Tibial nerve (tissue), 3 donors: ENCODE data around the gene NT5C.
"Not testable (repeated sequence)": the region's sequence is repeated elsewhere in the genome, so short reads cannot be mapped to it uniquely, and the experiment has no call there.

Experiments used
- CTCF ChIP-seq, 5 experiments: fragments of 200-600 bp in 3 of 5; fragments of 450-650 bp in 2 of 5; sonication (generic) in 3 of 5; IDR thresholded peaks; one replicate each; pipeline ENCODE4 v1.5.1; 2016 to 2019; ENCODE audit warnings: antibody characterized with exemption in 5 of 5, mild to moderate bottlenecking in 3 of 5, moderate library complexity in 2 of 5
- POLR2A ChIP-seq, 2 donors: fragments of 450-650 bp; IDR thresholded peaks; one replicate each; pipeline ENCODE4 v1.6.1; 2017; ENCODE audit warnings: antibody characterized with exemption in 2 of 2, mild to moderate bottlenecking in 2 of 2, moderate library complexity in 2 of 2

- TF ChIP-seq CTCF, POLR2A (IDR thresholded peaks at IDR 0.05): not testable (repeated sequence)
Observed at GRCh38 chr17:75137762-75138161, 6.2 kb upstream of the NT5C start.
